Measurements from ENCODE around the gene CLIC6.

CLIC6 gene

DNA sequence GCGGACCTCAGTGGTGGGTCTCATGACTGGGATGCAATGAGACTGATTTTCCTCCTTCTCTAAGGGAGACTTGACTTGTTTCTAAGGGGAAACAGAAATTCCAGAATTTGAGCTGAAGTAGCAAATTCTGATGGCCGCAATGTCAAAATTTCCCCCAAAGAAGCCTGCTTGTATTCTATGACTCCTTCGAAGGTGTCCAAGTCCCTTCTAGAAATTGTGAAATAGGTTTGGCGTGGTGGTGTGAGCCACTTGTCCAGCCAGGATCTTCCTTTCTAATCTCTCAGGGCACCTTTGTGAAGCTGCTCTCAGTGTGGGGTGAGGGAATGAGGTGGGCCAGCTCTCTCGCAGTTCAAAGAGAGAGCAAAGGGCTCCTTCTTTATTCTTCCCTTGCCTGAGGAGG is 19.9 kb downstream of the CLIC6 start:
- no peak overlapping the region for H3K4me3 ChIP-seq (ENCODE audit: low read length)

GRCh38 chr21:34690041-34690792 is 21.4 kb downstream of the CLIC6 start:
- DNase-seq (ENCODE audit: low read depth, low spot score): no peak
- no peak overlapping the region for H3K4me3 ChIP-seq (ENCODE audit: low read length)

More for the DNA sequence above, 19.9 kb downstream of the CLIC6 start:
- no peak for DNase-seq (ENCODE audit: low read depth, low spot score)

- no peak for DNase-seq (ENCODE audit: low read depth, low spot score)
- H3K4me3 ChIP-seq (ENCODE audit: low read length): no peak overlapping the region
These were observed 22.0 kb downstream of the CLIC6 start for GRCh38 chr21:34690793-34691175.

- DNase-seq (ENCODE audit: low read depth, low spot score): no peak
These were observed 22.7 kb downstream of the CLIC6 start for GRCh38 chr21:34691390-34692032.

GRCh38 chr21:34692458-34693020 is 23.7 kb downstream of the CLIC6 start:
- DNase-seq (ENCODE audit: low read depth, low spot score): no peak
- no peak overlapping the region for H3K4me3 ChIP-seq (ENCODE audit: low read length)

More at GRCh38 chr21:34691390-34692032, 22.7 kb downstream of the CLIC6 start:
- H3K4me3 ChIP-seq (ENCODE audit: low read length): no peak overlapping the region

- no peak overlapping the region for H3K4me3 ChIP-seq (ENCODE audit: low read length)
- peak; percentile 53 for DNase-seq (ENCODE audit: low read depth, low spot score)
These were observed 24.5 kb downstream of the CLIC6 start for GRCh38 chr21:34693192-34693810.

DNA sequence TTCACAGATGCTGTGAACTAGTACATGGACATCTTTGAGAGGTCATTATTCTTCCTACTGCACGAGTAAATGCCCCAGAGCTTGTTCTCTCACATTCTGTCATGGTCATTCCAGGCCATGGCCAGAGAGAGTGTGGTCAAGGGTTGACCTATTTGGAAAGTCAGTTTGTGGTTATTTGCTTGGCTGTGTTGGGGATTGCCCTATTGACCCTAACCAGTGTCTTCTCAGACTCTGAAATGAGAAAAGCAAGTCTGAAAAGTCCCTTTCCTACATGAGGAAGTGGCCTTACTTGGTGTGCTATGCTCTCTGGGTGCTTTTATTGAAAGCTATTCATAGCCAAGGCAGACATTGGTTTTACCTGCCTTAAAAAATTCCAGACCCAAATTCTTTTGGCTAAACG is 26.6 kb downstream of the CLIC6 start:
- no peak overlapping the region for H3K4me3 ChIP-seq (ENCODE audit: low read length)
- DNase-seq (ENCODE audit: low read depth, low spot score): no peak

DNA sequence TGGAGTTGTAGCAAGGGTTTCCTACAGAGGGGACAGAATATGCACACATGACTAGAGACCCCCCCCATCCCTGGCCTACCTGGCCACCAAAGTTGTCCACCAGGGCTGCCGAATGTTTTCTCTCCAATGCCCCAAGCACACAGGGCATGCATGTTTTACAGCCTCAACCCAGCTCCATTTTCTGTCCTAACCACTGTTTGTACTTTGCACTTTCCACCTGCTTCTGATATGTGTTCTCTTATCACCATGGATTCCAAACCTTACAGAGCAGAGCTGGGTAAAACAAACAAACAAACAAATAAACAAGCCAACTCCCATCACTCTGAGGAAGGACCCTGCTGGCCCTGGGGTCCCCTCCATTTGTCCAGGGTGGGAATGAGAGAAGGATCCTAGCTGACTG is 27.3 kb downstream of the CLIC6 start:
- DNase-seq (ENCODE audit: low read depth, low spot score): no peak
- no peak overlapping the region for H3K4me3 ChIP-seq (ENCODE audit: low read length)

GRCh38 chr21:34697826-34698225 is 29.0 kb downstream of the CLIC6 start:
- no peak for DNase-seq (ENCODE audit: low read depth, low spot score)
- H3K4me3 ChIP-seq (ENCODE audit: low read length): no peak overlapping the region

- DNase-seq (ENCODE audit: low read depth, low spot score): no peak
- H3K4me3 ChIP-seq (ENCODE audit: low read length): no peak overlapping the region
These were observed 29.6 kb downstream of the CLIC6 start for GRCh38 chr21:34698270-34699015.

GRCh38 chr21:34700605-34701004 is 31.8 kb downstream of the CLIC6 start:
- DNase-seq (ENCODE audit: low read depth, low spot score): no peak
- H3K4me3 ChIP-seq (ENCODE audit: low read length): no peak overlapping the region

DNA sequence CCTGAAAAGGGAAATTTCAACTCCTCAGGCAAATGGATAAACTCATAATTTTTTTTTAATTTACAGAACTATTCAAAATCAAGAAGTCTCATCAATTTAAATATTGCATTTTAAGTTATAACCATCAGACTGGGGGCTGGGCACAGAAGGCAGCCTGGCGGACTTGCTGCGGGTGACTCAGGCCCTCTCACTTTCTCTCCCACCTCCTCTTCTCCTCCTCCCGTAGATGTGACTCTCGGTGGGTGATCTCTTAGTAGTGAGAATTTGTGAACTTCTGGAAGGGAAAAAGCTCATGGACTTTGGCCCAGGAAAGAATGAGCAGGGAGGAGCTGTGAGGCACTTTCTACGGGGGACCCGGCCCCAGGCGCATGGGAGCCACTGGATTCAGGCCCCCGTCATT is 32.9 kb downstream of the CLIC6 start:
- no peak overlapping the region for H3K4me3 ChIP-seq (ENCODE audit: low read length)
- no peak for DNase-seq (ENCODE audit: low read depth, low spot score)

DNA sequence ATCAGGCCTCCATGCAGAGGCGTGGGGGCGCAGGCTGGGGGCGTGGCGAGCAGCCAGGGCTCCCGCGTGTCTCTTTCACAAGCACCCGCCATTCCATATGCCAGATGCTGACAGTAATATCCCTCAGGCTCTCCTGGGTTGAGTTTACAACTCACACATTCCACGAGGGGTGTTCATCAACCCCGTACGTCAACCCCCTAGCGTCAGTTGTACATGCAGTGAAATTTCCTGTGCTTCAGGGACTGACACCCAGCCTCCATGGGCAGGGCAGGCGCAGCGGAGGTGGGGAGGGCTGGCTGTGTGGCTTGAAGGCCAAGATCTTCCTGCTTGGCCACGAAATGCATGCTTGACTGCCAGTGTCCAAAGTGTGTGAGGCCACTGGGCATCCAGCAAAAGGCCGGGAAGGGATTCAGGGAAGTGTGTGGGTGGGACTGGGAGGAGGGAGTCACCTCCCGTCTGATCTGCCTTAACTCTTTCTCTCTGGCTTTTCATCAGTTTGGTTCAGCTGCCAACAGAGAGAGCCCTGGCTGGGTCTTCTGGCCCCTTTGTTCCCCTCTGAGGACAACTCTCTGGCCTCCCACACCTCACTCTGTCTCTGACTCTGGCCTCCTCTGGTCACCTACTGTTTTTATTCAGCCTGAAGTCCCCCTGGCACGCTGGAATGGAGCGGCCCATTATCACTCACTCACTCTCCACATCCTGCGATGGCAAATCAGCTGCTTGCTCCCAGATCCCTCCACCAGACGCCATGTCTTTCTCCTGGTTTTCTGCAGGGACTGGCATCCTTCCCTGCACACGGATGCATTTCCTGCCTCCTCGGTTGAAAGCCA is 33.8 kb downstream of the CLIC6 start:
- DNase-seq (ENCODE audit: low read depth, low spot score): no peak

GRCh38 chr21:34703571-34703970 is 34.8 kb downstream of the CLIC6 start:
- no peak for DNase-seq (ENCODE audit: low read depth, low spot score)
- no peak overlapping the region for H3K4me3 ChIP-seq (ENCODE audit: low read length)

More for the DNA sequence above, 33.8 kb downstream of the CLIC6 start:
- no peak overlapping the region for H3K4me3 ChIP-seq (ENCODE audit: low read length)

DNA sequence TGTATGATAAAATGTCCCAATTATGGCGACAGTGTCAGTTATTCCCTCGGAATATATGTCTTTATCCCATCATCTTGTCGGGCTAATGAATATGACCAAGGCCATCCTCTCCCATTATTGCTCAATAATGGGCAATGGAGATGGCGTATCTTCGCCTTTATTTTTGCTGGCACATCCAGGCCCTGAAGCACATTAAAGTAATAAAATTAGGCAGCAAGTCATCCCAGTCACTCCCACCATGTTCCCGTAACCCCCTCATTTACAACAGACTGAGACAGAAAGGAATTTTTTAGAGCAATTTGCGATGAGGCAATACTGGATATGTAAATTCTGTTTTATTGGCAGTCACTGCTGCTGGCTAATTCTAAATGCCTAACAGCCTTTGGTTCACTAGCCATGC is 35.3 kb downstream of the CLIC6 start:
- no peak for DNase-seq (ENCODE audit: low read depth, low spot score)
- H3K4me3 ChIP-seq (ENCODE audit: low read length): no peak overlapping the region

DNA sequence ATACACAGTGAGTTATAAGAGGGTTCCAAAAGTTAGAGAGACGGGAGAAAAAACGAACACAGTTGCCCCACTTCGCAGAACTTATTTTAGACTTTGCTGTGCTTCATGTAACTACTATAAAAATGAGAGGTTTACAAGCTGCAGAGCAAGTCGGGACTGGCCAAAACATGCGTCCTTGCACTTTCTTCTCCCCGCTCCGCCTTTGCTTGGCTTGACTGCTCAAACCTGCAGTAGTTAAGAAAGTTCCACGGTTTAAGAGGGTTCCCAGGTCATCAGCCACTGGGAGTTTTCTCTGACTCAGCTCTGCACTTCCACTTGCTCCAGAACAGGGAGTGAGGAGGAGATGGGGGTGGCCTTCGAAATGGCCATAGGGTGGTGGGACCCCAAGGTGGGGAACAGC is 36.2 kb downstream of the CLIC6 start:
- no peak for DNase-seq (ENCODE audit: low read depth, low spot score)
- no peak overlapping the region for H3K4me3 ChIP-seq (ENCODE audit: low read length)

DNA sequence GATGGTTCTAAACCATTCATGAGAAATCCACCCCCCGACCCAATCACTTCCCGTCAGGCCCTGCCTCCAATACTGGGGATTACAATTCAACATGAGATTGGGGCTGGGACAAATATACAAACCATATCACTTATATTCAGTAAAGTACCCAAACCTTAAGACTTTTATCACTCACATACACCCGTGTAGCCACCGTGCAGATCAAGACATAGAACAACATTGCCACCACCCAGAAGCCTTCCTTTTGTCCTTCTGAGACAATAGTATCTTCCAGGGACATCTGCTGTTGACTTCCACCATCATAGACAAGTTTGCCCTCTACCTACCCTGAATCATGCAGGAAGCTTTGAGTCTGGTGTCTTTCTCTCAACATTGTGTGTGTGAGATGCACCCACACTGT is 37.5 kb downstream of the CLIC6 start:
- no peak overlapping the region for H3K4me3 ChIP-seq (ENCODE audit: low read length)
- no peak for DNase-seq (ENCODE audit: low read depth, low spot score)

DNA sequence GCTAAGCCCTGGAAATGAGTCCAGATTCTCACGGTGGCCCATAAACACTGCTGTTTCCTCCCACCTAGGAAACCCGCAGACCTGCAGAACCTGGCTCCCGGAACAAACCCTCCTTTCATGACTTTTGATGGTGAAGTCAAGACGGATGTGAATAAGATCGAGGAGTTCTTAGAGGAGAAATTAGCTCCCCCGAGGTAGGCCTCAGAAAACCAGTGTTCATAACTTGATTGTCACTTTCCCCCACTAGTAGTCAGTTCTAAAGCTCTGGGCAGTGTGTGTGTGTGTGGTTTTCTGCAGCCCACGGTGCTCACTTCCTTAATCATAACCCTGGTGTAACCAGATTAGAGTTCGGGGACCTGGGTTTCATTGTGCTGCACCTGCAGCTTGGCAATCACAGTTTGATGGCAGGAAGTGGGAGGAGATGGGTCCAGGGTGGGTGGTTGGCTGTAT is 39.1 kb downstream of the CLIC6 start:
- no peak overlapping the region for H3K4me3 ChIP-seq (ENCODE audit: low read length)
- peak; percentile 81 for DNase-seq (ENCODE audit: low read depth, low spot score)

DNA sequence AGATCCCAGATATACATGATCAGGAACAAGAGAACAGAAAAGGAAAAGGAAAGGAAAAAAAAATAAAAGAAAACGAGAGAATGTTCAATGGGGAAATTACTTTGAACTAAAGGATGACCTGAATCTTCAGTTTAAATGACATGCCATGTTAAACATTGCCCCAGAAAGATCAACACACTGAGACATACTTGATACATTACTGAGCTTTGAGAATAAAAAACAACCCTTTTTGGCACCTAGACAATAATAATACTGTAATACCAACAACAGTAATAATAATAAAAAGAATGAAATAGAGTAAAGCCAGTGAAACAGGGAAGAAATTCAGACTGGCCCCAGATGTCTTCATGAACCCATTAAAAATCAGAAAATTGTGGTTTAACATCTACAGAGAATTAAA is 44.8 kb downstream of the CLIC6 start:
- no peak overlapping the region for H3K4me3 ChIP-seq (ENCODE audit: low read length)
- no peak for DNase-seq (ENCODE audit: low read depth, low spot score)
